Cortex of kidney (tissue), 1 donor: ENCODE data around the gene CPXM2.

ENCODE experiments used
- DNase-seq: peaks from one replicate; lab custom pipeline; 2025; lab: John Stamatoyannopoulos, UW

Gene CPXM2

GRCh38 chr10:123848564-123849457 lies 42.8 kb downstream of the CPXM2 start:
- DNase-seq = no peak

DNA sequence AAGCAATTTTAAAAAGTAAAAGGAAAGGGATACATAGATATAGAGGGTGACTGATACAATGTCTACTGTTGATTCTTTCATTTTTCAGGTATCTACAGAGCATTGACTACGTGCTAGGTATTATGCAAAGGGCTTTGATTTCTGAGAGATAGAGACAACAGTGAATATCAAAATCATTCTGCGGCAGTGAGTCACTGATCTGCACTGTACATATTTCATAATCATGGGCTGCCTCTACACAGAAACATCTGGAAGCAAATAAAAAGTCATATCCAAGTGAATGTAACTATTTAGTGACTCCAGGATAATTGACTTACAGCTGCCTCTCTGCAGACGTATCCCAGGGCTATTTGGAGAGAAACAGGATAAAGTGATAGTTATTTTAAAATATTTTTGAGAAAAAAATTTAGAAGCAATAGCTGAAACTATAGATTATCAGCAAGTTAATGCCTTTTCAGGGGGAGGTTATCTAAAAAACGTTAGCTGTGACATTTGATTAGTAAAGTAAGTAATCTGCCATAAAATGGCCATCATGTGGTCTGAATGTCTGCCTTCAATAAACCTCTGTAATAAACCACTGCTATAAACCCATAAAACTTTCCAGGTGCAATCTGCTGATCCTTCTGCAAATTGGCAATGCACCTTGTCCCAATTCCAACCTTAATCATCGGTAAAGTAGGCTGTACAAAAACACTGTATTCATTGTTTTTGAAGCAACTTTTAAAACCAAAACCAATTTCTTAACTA lies 43.7 kb downstream of the CPXM2 start:
- no peak for DNase-seq

DNA sequence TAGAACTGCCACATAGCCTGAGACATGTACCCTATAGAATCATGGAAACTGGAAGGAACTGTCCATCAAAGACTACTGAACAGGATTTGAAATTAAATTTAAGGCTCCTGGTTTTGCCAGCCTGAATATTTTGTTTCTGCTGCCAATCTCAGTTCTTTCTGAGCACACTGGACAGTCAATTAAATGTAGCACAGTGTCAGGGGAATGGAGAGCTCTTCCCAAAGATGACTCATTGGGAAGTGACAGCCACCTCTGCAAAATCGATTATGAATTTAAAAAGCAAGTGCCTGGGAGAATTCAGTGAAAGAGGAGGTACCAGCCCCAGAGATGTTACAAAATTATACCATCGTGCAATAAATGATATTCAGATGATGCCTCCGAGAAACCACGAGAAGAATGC lies 47.8 kb downstream of the CPXM2 start:
- no peak for DNase-seq

DNA sequence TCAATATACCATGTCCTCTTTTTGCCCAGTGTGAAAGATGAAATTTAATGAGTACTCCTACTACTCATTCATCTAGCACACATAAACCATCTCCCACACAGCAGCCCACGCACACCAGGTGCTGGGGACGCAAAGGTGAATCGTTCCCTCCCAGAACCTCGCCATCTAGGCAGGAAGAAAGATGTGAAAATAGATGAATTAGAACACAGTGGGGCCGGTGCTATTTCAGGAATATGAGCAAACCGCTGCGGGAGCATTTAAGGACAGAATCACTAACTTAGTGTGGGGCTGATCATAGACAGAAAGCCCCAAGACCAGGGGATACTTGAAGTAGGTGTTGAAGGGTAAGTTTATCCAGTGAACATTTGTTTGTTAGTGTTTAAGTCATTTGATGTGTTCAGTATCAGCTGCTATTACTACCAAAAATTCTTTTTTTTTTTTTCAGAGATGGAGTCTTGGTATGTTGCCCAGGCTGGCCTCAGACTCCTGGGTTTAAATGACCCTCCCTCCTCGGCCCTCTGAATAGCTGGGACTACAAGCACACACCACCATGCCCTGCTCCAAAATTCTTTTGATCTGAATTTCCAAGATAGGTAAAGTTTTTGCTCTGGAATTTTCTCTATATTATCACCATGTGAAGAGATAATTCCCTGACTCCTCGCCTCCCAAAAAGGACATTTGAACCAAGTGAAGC lies 48.8 kb downstream of the CPXM2 start:
- DNase-seq = no peak

DNA sequence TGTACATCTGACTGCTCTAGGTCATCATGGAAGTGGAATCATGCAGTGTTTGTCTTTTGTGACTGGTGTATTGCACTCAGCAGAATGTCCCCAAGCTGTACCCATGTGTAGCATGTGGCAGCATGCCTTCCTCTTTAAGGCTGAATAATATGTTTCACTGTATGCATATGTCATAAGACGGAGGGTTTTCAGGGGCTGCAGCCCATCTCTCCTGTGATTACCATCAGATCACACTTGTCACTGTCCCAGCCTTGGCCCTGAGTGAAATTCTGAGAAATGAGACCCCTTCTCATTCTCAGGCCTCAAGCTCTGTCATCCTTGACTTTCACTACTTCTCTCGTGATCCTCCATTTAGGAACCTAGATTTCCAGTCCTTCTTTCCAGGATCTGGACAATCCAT lies 50.0 kb downstream of the CPXM2 start:
- no peak for DNase-seq

DNA sequence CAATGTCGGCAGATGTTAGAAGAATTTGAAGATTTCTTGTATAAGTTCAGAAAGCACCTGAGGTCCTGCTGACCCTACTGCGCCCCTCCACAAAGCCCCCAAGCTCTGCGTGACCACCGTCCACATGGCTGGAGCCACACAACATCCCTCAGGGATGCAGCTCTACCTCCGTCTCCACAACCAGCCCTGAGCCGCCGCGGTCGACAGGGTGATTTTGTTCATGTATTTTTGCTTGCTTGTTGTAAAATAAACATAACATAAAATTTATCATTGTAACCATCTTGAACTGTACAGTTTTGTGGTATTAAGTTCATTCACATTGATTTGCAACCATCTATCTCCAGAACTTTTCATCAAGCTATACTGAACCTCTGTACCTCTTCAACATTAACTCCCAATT lies 50.5 kb downstream of the CPXM2 start:
- no peak for DNase-seq

GRCh38 chr10:123840714-123841113 lies 50.9 kb downstream of the CPXM2 start:
- no peak for DNase-seq

GRCh38 chr10:123838596-123839310 lies 52.9 kb downstream of the CPXM2 start:
- no peak for DNase-seq

- DNase-seq = no peak
Observed at GRCh38 chr10:123837756-123838155, 53.9 kb downstream of the CPXM2 start.

GRCh38 chr10:123836418-123837145 lies 55.0 kb downstream of the CPXM2 start:
- no peak for DNase-seq

- DNase-seq = no peak
Observed at GRCh38 chr10:123835575-123835974, 56.0 kb downstream of the CPXM2 start.

GRCh38 chr10:123833170-123833850 lies 58.3 kb downstream of the CPXM2 start:
- no peak for DNase-seq

- no peak for DNase-seq
Observed at GRCh38 chr10:123831259-123831658, 60.3 kb downstream of the CPXM2 start.

DNA sequence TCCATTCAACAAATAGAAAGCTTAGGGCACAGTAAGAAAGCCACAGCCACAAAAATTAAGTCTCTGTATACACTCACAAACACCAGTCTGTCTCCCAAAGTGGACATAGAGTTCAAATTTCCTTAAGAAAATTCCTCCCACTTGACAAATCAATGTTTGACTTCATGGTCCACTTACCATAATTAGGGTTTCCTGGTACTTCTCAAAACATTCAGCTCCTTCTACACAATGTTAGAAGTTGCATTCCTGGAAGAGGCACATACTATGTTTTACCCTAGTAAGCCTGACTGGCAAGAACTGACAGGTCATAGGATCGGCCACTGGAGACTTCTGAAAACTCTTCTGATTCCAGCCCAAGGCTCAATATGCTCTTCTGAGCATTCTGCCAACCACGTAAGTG lies 70.5 kb downstream of the CPXM2 start:
- DNase-seq = no peak

DNA sequence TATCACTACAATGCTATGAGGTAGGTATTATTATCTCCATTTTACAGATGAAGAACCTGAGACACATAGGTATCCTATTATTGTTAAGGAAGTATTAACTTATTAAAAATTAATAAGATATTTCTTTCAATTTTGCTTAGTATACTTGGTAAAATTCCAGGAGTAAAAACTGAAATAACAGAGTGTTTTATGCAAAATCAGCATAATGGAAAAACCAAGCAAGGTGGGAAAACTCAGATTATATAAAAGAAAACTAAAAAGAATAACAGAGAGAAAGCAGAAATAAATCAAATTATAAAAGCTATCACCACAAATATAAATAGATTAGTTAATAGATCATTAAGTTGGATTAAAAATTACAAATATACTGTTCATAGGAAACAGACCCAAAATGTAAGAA lies 82.0 kb downstream of the CPXM2 start:
- no peak for DNase-seq

GRCh38 chr10:123808906-123809305 lies 82.7 kb downstream of the CPXM2 start:
- DNase-seq = no peak

GRCh38 chr10:123808286-123808685 lies 83.3 kb downstream of the CPXM2 start:
- no peak for DNase-seq

DNA sequence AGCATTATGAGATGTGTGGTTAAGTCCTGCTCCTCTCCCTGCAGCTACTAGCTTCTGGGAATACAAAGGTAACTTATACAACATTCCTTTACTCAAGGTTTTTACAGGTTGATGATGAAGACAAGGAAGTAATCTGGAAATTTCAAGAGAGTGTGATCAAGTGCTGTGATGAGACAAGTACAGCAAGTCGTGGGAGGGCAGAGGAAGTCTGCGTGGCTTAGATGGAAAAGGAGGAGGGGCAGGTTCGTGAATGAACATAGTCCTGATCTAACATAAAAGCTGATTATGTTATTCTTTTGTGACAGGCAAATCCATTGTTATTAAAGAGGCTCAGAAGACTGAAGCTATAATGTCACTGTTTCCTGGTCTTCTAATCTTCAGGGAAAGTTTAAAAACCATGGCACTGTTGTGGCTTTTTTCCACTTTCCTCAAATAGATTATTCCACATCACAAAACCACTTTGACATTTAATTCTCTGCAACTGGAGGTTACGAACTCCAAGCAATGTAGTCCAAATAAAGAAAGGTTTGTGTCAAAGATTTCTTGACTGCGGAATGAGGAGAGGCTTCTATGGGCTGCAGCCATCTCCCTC lies 84.1 kb downstream of the CPXM2 start:
- DNase-seq = no peak

DNA sequence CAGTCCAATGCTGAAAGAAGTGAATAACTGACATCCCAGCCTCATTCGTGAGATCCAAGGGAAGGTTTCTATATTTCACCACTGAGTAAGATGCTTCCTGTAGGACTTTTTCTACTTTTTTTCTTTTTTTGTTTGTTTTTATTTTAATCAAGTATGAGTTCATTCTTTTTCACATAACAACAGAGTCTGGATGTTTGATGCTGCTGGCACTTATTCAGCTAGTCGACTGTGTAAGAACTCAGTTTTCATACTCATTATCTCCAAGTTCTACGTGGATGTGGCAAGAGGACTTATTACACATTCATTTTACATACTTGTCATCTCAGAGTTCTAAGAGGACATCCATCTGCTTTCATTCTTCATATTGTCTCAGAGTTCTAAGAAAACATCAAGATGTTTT lies 86.9 kb downstream of the CPXM2 start:
- no peak for DNase-seq

DNA sequence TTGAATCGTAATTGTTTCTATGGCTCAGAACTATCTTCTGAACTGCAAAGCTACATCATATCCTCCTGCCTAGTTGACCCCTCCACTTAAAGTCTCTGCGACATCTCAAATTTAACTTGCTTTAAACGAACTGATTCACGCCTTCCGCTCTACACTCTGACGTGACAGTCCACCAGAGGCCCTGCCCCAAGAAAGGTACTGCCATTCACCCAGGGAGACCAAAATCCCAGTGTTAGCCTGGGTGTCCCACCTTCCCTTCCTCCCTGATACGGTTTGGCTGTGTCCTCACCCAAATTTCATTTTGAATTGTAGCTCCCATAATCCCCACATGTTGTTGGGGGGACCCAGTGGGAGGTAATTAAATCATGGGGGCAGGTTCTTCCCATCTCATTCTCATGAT lies 90.8 kb downstream of the CPXM2 start:
- DNase-seq = no peak
